Panc1 (cell line): ENCODE measurements around the gene TAGLN. TPM values are rescaled to one million over a fixed set of nuclear protein-coding genes. Genes with fewer than 3 reads are reported as not detected.

Experiments used
- ATAC-seq: fragments of 200-7000 bp; cut with Tn5 transposase; 2 replicates; pipeline ENCODE4 v1.9.1; 2020; ENCODE audit warnings: mild to moderate bottlenecking, moderate library complexity
- BruUV-seq: library from RNA; stranded (reverse); fragments of 400-500 nt; replicated peaks from 2 replicates; lab custom pipeline; 2021; lab: Mats Ljungman, UMichigan
- CTCF ChIA-PET: fragments of 300-600 bp; sonication (Branson Sonifier 250); formaldehyde crosslinking; loops from one replicate; lab custom pipeline; 2022; ENCODE audit warnings: antibody characterized with exemption; lab: Charles Lee
- POLR2A ChIA-PET: fragments of 300-600 bp; sonication (Branson Sonifier 250); formaldehyde crosslinking; loops from one replicate; lab custom pipeline; 2022; ENCODE audit warnings: antibody characterized with exemption; lab: Charles Lee
- DNase-seq: peaks from one replicate; pipeline ENCODE4 v3.0.0-alpha.2; 2010; ENCODE audit warnings: low read depth, low spot score
- H3K27ac ChIP-seq: 2 replicates; pipeline ENCODE4 v1.5.1; 2011; ENCODE audit warnings: mild to moderate bottlenecking, low read length, inconsistent platforms
- H3K27me3 ChIP-seq: fragments of 200-500 bp; sonication (Bioruptor generic); 2 replicates; pipeline ENCODE4 v1.6.0; 2014; ENCODE audit warnings: low read length, inconsistent platforms; ENCODE audit not compliant: control insufficient read depth, insufficient read depth
- H3K36me3 ChIP-seq: fragments of 200-500 bp; sonication (Bioruptor generic); 2 replicates; pipeline ENCODE4 v1.5.1; 2014; ENCODE audit warnings: inconsistent platforms, mild to moderate bottlenecking, low read length, moderate library complexity; ENCODE audit not compliant: control insufficient read depth, insufficient read depth
- H3K4me1 ChIP-seq: 2 replicates; pipeline ENCODE4 v1.5.1; 2011; ENCODE audit warnings: inconsistent platforms, mild to moderate bottlenecking, low read length, moderate library complexity; ENCODE audit not compliant: control insufficient read depth, insufficient read depth
- H3K4me3 ChIP-seq, 2 experiments: 2 replicates each; pipeline ENCODE4 v1.5.1; 2011 to 2012; ENCODE audit warnings: low read depth in 2 of 2, low read length in 2 of 2, mild to moderate bottlenecking in 2 of 2, inconsistent platforms in 1 of 2, moderate library complexity in 1 of 2
- H3K9me3 ChIP-seq: fragments of 200-500 bp; sonication (Bioruptor generic); 2 replicates; pipeline ENCODE4 v1.5.1; 2014; ENCODE audit warnings: low read depth, mild to moderate bottlenecking, inconsistent platforms, low read length, moderate library complexity; ENCODE audit not compliant: control insufficient read depth, insufficient read depth
- CTCF ChIP-seq: fragments of 450-650 bp; IDR thresholded peaks from 2 replicates; pipeline ENCODE4 v1.5.1; 2017; ENCODE audit warnings: mild to moderate bottlenecking
- POLR2AphosphoS5 ChIP-seq: IDR thresholded peaks from 2 replicates; pipeline ENCODE4 v1.6.1; 2012; ENCODE audit warnings: mild to moderate bottlenecking, low read depth, low read length, moderate library complexity
- REST ChIP-seq, 2 experiments: IDR thresholded peaks; 2 replicates each; pipeline ENCODE4 v1.6.1; 2011 to 2012; ENCODE audit warnings: low read depth in 2 of 2, control low read depth in 1 of 2, low read length in 1 of 2, mild to moderate bottlenecking in 1 of 2, moderate library complexity in 1 of 2; ENCODE audit not compliant: insufficient read depth in 1 of 2
- SIN3A ChIP-seq: IDR thresholded peaks from 2 replicates; pipeline ENCODE4 v1.6.1; 2012; ENCODE audit warnings: low read depth, mild to moderate bottlenecking, low read length, moderate library complexity, borderline replicate concordance; ENCODE audit not compliant: insufficient read depth
- TCF7L2 ChIP-seq: IDR thresholded peaks from 2 replicates; pipeline ENCODE4 v1.6.1; 2011; ENCODE audit warnings: mild to moderate bottlenecking, low read depth, low read length, inconsistent platforms
- in situ Hi-C: cut with HindIII; loops from 2 replicates; pipeline ENCODE4 v1.10.0; 2016; ENCODE audit warnings: low sequenced_read_pairs, low pct_unique_long_range_greater_than_20kb
- intact Hi-C: fragments of 100-400 bp; cut with micrococcal nuclease; formaldehyde crosslinking; loops from one replicate; pipeline ENCODE4 v1.10.0; 2022; ENCODE audit not compliant: unreplicated experiment
- total RNA-seq: library from RNA; stranded (reverse); gene quantifications from one replicate; pipeline ENCODE4 v1.2.1, GENCODE V29; 2021; ENCODE audit not compliant: unreplicated experiment

Gene TAGLN
- total RNA-seq, 1 experiment from 2014 or later = 6.4 TPM

- H3K4me1 ChIP-seq = peaks cover 20% of the 10 kb centered on the region
- no peaks in the 10 kb centered on the region for H3K36me3 ChIP-seq
- CTCF ChIA-PET = interaction anchor here (0.7 to 1.5 kb wide), 6 partner anchors 19 to 438 kb away, joined by 3 to 10 read pairs (median 5); partner anchors contain the start of gene PCSK7
- in situ Hi-C loops = no loop called here
- ATAC-seq (no peak), DNase-seq (peak; percentile 24)
- BruUV-seq = no TSS peak
- POLR2A ChIA-PET = no interaction called here
- H3K9me3 ChIP-seq = no peaks in the 10 kb centered on the region
- TF ChIP-seq POLR2AphosphoS5 (no peak), TCF7L2 (no peak), SIN3A (no peak), REST (IDR thresholded peaks at IDR 0.05; ENCODE audit: insufficient read depth in 1 of 2, low read depth in 2 of 2, low read length in 1 of 2) (no peak), CTCF (no peak; the same call in 1 of the 2 replicates)
- H3K4me3 ChIP-seq = no peak overlapping the region
- no peaks in the 10 kb centered on the region for H3K27me3 ChIP-seq
- no peak overlapping the region for H3K27ac ChIP-seq
- intact Hi-C loops = no loop called here
Observed at GRCh38 chr11:117180661-117181585, 18.2 kb upstream of the TAGLN start.

- ATAC-seq = no peak
- in situ Hi-C loops = no loop called here
- Histone ChIP-seq H3K27me3 (no peaks in the 10 kb centered on the region), H3K9me3 (no peaks in the 10 kb centered on the region), H3K27ac (no peak overlapping the region), H3K36me3 (no peaks in the 10 kb centered on the region), H3K4me3 (no peak overlapping the region), H3K4me1 (peaks cover 19% of the 10 kb centered on the region)
- intact Hi-C loops = no loop called here
- no peak for DNase-seq
- BruUV-seq = no TSS peak
- POLR2A ChIA-PET = no interaction called here
- no peak for TF ChIP-seq POLR2AphosphoS5
- no peak for TF ChIP-seq REST (IDR thresholded peaks at IDR 0.05; ENCODE audit: insufficient read depth in 1 of 2, low read depth in 2 of 2, low read length in 1 of 2)
- TF ChIP-seq SIN3A = no peak
- no peak for TF ChIP-seq TCF7L2
- TF ChIP-seq CTCF = no peak
- CTCF ChIA-PET = interaction anchor here (0.7 to 1.4 kb wide), 2 partner anchors 44 to 50 kb away, joined by 3 to 6 read pairs; partner anchors contain the start of gene PCSK7
Observed at GRCh38 chr11:117181586-117182550, 17.3 kb upstream of the TAGLN start.
